ENCODE measurements around the gene MAPRE2. TPM values are rescaled to one million over a fixed set of nuclear protein-coding genes. Genes with fewer than 3 reads are reported as not detected.

MAPRE2 gene
- total and polyA plus RNA-seq, 4 donors: 12.5 to 57.8 (median 19.8) TPM

DNA sequence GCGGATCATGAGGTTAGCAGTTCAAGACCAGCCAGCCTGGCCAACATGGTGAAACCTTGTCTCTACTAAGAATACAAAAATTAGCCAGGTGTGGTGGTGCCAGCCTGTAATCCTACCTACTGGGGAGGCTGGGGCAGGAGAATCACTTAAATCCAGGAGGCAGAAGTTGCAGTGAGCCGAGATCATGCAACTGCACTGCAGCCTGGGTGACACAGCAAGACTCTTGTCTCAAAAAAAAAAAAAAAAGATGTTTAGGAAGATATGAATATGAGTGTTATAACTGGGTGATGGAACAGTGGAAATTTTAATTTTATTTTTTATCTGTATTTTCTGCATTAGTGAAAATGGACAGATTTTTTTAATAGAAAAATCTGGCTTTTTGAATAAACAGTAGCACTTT lies 14.5 kb downstream of the MAPRE2 start:
- no peak for DNase-seq

GRCh38 chr18:35059280-35059927 lies 18.2 kb downstream of the MAPRE2 start:
- Histone ChIP-seq H3K9me3 (ENCODE audit: control insufficient read depth in 4 of 4, insufficient read depth in 3 of 4, low read length in 3 of 4) (no peaks in the 10 kb centered on the region), H3K36me3 (ENCODE audit: control insufficient read depth in 4 of 4, insufficient read depth in 4 of 4, low read length in 4 of 4) (no peaks in the 10 kb centered on the region), H3K9ac (ENCODE audit: insufficient read depth in 1 of 2, low read length in 2 of 2) (no peak overlapping the region), H3K4me1 (ENCODE audit: control insufficient read depth in 5 of 5, insufficient read depth in 5 of 5, low read length in 5 of 5) (peaks cover 3 to 20% (median 7%) of the 10 kb centered on the region in 5 donors), H3K27me3 (ENCODE audit: control insufficient read depth in 3 of 3, insufficient read depth in 3 of 3, low read length in 2 of 3) (no peaks in the 10 kb centered on the region), H3K4me3 (no peak overlapping the region), H3K27ac (ENCODE audit: low read depth in 1 of 2, low read length in 1 of 2) (peak overlapping the region in 1 of 2 donors; percentile 24)
- ATAC-seq (ENCODE audit: insufficient read depth, low FRiP score) (no peak), DNase-seq (no peak)
- TF ChIP-seq, protein P1, sequence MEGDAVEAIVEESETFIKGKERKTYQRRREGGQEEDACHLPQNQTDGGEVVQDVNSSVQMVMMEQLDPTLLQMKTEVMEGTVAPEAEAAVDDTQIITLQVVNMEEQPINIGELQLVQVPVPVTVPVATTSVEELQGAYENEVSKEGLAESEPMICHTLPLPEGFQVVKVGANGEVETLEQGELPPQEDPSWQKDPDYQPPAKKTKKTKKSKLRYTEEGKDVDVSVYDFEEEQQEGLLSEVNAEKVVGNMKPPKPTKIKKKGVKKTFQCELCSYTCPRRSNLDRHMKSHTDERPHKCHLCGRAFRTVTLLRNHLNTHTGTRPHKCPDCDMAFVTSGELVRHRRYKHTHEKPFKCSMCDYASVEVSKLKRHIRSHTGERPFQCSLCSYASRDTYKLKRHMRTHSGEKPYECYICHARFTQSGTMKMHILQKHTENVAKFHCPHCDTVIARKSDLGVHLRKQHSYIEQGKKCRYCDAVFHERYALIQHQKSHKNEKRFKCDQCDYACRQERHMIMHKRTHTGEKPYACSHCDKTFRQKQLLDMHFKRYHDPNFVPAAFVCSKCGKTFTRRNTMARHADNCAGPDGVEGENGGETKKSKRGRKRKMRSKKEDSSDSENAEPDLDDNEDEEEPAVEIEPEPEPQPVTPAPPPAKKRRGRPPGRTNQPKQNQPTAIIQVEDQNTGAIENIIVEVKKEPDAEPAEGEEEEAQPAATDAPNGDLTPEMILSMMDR (IDR thresholded peaks at IDR 0.05; ENCODE audit: control extremely low read depth, extremely low read depth): no peak
- WGBS, 2 donors: 78 to 88% methylated on average over 5 of the region's 5 CpGs

More for the DNA sequence above, 14.5 kb downstream of the MAPRE2 start:
- 90 to 92% methylated on average over 2 of the region's 2 CpGs for WGBS, 2 donors
- Histone ChIP-seq H3K27me3 (ENCODE audit: control insufficient read depth in 3 of 3, insufficient read depth in 3 of 3, low read length in 2 of 3) (no peaks in the 10 kb centered on the region), H3K9ac (ENCODE audit: insufficient read depth in 1 of 2, low read length in 2 of 2) (no peak overlapping the region), H3K27ac (ENCODE audit: low read depth in 1 of 2, low read length in 1 of 2) (no peak overlapping the region), H3K4me3 (no peak overlapping the region), H3K9me3 (ENCODE audit: control insufficient read depth in 4 of 4, insufficient read depth in 3 of 4, low read length in 3 of 4) (no peaks in the 10 kb centered on the region), H3K36me3 (ENCODE audit: control insufficient read depth in 4 of 4, insufficient read depth in 4 of 4, low read length in 4 of 4) (no peaks in the 10 kb centered on the region), H3K4me1 (ENCODE audit: control insufficient read depth in 5 of 5, insufficient read depth in 5 of 5, low read length in 5 of 5) (peaks cover 3 to 30% (median 13%) of the 10 kb centered on the region in 5 donors)
- ATAC-seq (ENCODE audit: insufficient read depth, low FRiP score): no peak
- TF ChIP-seq, protein P1 (IDR thresholded peaks at IDR 0.05; ENCODE audit: control extremely low read depth, extremely low read depth): no peak

GRCh38 chr18:35060122-35060815 lies 19.1 kb downstream of the MAPRE2 start:
- no peak for ATAC-seq (ENCODE audit: insufficient read depth, low FRiP score)
- H3K27me3 ChIP-seq (ENCODE audit: control insufficient read depth in 3 of 3, insufficient read depth in 3 of 3, low read length in 2 of 3): no peaks in the 10 kb centered on the region
- H3K4me3 ChIP-seq: no peak overlapping the region
- H3K9ac ChIP-seq (ENCODE audit: insufficient read depth in 1 of 2, low read length in 2 of 2): no peak overlapping the region
- peaks cover 3 to 20% (median 7%) of the 10 kb centered on the region in 5 donors for H3K4me1 ChIP-seq (ENCODE audit: control insufficient read depth in 5 of 5, insufficient read depth in 5 of 5, low read length in 5 of 5)
- H3K36me3 ChIP-seq (ENCODE audit: control insufficient read depth in 4 of 4, insufficient read depth in 4 of 4, low read length in 4 of 4): no peaks in the 10 kb centered on the region
- TF ChIP-seq, protein P1 (IDR thresholded peaks at IDR 0.05; ENCODE audit: control extremely low read depth, extremely low read depth): no peak
- no peaks in the 10 kb centered on the region for H3K9me3 ChIP-seq (ENCODE audit: control insufficient read depth in 4 of 4, insufficient read depth in 3 of 4, low read length in 3 of 4)
- 71 to 86% methylated on average over 9 of the region's 9 CpGs for WGBS, 2 donors
- peak in 2 of 3 donors; percentile 56 to 58 for DNase-seq
- peak overlapping the region; percentile 40 to 42 for H3K27ac ChIP-seq (ENCODE audit: low read depth in 1 of 2, low read length in 1 of 2)
